Stomach (tissue), 4 donors: ENCODE measurements around the gene ETNK2.

Experiments
- EP300 ChIP-seq: sonication (generic); formaldehyde crosslinking; IDR thresholded peaks from one replicate; pipeline ENCODE4 v1.6.1; 2017; ENCODE audit warnings: antibody characterized with exemption
- TF ChIP-seq, protein P1 (sequence below), 7 experiments: fragments of 450-650 bp in 4 of 7; fragments of 200-600 bp in 3 of 7; sonication (generic) in 3 of 7; IDR thresholded peaks; one replicate each; pipeline ENCODE4 v1.5.1; 2016 to 2019; ENCODE audit warnings: antibody characterized with exemption in 7 of 7, control low read depth in 2 of 7, mild to moderate bottlenecking in 1 of 7

- TF ChIP-seq, protein P1, sequence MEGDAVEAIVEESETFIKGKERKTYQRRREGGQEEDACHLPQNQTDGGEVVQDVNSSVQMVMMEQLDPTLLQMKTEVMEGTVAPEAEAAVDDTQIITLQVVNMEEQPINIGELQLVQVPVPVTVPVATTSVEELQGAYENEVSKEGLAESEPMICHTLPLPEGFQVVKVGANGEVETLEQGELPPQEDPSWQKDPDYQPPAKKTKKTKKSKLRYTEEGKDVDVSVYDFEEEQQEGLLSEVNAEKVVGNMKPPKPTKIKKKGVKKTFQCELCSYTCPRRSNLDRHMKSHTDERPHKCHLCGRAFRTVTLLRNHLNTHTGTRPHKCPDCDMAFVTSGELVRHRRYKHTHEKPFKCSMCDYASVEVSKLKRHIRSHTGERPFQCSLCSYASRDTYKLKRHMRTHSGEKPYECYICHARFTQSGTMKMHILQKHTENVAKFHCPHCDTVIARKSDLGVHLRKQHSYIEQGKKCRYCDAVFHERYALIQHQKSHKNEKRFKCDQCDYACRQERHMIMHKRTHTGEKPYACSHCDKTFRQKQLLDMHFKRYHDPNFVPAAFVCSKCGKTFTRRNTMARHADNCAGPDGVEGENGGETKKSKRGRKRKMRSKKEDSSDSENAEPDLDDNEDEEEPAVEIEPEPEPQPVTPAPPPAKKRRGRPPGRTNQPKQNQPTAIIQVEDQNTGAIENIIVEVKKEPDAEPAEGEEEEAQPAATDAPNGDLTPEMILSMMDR (IDR thresholded peaks at IDR 0.05): no peak
- TF ChIP-seq EP300: no peak
Measured at GRCh38 chr1:204084247-204084772, 67.5 kb downstream of the ETNK2 start.
